Amniotic stem cell (primary cell): ENCODE results near the gene ERGIC2.
"Not testable (repeated sequence)": the region's sequence is repeated elsewhere in the genome, so short reads cannot be mapped to it uniquely, and the experiment has no call there.

ENCODE experiments used
- DNase-seq: peaks from one replicate; lab custom pipeline; 2025; lab: John Stamatoyannopoulos, UW

Gene ERGIC2

GRCh38 chr12:29299633-29300032 lies 81.3 kb downstream of the ERGIC2 start:
- DNase-seq = no peak

DNA sequence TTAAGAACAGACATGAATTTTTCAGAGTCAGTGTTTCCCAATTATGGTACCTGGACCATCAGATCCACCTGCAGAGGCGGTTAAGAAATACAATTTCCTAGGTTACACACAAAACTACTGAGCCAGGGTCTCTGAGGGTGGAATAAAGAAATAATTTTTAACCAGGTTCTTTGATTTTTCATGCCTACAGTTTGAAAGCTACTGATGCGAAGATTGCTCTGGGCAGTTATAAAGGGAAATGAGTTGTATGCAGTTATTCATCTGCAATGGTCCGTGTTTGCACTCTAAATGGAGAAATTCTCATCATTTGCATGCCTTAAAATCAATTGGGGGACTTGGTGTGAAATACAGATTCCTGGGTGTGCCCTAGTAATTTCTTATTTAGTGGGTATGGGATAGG lies 89.7 kb downstream of the ERGIC2 start:
- no peak for DNase-seq

- not testable (repeated sequence) for DNase-seq
Measured at GRCh38 chr12:29290475-29290874, 90.5 kb downstream of the ERGIC2 start.

DNA sequence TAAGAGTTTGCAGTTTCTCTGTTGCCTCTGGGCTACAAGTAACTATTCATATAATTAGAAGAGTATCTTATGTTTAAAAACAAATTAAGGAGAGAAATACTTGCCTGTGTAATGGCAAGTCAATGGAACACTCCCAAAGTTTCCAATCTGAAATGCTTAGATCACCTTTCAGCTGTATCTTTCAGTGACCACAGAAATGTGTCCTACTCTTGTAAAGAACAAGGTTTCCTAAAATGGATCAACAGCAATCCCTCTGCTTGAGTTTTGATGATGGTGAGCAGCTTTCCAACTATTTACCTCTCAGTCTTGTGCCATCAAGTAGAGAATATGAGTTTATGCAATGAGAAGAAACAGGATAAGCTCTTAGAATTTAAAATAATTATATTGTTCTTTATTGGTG lies 92.9 kb downstream of the ERGIC2 start:
- no peak for DNase-seq

DNA sequence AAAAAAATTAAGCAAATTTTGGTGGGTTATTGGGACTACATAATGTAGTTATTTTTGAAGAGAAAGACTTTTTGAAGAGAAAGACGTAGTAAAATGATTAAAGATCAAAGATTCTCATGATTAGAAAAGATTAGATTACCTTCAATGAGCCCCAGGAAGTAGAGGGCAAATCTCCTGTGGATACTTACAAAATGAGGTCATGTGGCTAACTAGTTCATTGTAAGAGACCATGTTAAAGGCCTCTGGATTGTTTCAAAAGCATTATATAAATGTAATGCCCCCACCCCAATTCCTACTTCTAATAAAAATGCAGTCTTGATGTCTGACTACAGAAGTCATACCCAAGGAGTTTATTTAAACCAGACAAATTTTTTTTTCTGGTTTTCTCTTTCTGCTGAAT lies 93.3 kb downstream of the ERGIC2 start:
- no peak for DNase-seq
